ENCODE results near the gene GAB2.
"Not testable (repeated sequence)": the region's sequence is repeated elsewhere in the genome, so short reads cannot be mapped to it uniquely, and the experiment has no call there.

The GAB2 gene

DNA sequence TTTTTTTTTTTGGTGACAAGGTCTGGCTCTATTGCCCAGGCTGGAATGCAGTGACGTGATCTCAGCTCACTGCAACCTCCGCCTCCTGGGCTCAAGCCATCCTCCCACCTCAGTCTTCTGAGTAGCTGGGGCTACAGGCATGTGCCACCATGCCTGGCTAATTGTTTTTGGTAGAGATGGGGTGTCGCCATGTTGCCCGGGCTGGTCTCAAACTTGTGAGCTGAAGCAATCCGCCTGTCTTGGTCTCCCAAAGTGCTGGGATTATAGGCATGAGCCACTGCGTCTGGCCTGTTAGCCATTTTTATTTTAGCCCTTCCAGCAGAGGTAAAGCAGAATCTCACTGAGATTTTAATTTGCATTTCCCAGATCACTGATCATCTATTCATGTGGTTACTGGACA lies 184.6 kb downstream of the GAB2 start:
- DNase-seq: not testable (repeated sequence)

DNA sequence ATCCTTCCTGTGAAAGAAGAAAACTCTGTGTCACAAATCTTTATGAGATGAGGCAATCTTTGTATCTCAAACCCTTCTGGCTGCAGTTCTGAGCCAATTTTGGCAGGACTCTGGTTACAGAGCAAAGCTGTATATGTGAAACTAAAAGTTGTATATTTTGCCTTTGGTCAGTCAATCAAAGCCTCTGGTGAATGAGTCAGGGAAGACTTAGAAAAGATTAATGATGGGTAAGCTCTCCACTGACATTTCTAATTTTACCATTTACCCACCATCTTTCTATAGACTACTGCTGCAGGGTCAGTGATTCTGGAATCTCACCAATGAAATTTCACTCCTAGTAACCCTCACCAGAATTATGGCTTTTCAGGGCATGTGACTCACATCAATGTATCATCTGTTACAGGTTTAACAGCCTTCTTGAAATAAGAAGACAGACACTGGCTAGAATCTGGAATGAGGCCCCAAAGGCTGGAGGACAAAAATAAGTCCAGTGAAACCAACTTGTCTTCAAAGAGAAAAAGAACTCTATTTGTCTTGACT lies 185.6 kb downstream of the GAB2 start:
- DNase-seq: no peak

DNA sequence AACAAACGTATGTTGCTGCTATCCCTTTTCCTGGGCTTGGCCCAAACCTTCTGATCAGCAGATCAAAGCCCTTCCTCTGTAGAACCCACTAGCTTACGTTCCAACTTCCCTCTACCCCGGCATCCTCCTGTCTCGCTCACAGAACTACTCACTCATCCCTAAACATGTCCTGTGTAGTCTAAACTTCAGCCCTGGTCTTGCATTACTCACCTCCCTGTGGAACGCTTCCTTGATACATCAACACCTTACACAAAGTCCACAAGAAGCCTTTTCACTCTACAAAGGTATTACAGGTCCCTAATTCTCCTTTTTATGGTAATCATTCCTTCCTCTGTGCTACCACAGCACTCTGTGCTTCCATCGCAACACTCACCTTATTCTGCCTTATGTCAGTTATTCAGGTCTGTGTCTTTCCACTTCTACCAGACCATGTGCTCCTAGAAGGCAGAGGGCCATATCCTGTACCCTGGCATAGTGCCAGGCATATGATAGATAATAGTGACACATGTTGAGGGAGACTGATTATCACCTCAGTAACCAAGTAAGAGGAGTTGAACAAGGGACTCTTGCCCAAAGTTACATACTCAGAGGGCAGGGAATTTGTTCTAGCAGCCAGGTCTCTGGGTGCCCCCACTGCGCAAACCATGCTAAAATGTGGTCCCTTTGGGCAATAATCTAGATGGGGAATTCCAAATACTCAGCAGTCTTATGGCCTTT lies 187.3 kb downstream of the GAB2 start:
- DNase-seq: peak; percentile 13

DNA sequence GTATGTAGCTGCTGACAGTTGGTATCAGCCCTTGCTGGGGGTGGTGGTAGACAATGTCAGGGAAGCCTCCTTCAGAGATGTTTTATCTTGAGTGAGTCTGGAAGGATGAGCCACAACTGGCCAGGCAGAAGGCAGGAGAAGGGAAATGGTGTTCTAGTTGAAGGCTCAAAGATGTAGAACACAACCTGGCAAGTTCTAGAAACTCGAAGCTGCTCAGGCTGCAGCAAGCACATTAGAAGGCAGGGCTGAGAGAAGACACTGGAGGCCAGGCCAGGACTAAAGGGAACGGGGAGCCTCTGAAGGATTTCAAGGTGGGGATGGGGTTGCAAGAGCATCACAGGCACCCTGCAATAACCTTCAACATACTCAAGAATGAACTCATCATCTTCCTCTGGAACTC lies 188.5 kb downstream of the GAB2 start:
- DNase-seq: no peak

DNA sequence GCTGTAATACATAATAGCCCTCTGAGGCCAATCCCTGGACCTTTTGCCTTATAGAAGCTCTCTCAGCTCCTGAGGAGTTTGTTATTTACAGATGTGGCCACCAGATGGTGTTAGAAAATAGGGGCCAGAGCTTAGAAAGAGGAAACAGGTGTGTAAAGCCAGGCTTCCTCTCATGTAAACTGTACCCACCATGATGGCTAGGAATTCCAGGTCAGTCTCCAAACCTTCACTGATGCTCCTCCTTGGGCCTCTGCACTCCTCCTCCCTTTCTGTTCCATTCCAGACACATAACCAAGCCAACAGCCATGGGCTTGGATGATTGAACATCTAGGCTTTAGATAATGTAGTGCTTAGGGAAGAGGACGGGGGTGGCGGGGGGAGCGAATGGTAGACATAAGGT lies 189.2 kb downstream of the GAB2 start:
- DNase-seq: peak; percentile 64

DNA sequence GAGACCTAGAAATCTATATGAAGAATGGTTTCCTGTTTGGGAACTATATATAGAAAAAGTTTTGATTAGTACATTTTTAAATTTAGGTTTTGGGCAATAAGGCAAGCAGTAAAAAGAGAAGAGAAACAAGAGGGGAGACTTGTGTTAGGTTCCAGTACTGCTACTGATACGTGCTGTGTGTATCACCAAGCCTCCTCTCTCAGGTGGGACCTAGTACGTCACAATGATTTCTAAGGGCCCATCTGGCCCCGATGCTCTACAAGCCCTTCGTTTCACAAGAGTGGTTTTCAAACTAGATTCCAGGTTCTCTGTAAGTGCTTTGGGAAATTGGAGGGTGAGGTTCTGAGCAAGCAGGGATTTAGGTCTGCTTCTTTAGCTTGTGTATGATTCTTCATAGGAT lies 189.7 kb downstream of the GAB2 start:
- no peak for DNase-seq

DNA sequence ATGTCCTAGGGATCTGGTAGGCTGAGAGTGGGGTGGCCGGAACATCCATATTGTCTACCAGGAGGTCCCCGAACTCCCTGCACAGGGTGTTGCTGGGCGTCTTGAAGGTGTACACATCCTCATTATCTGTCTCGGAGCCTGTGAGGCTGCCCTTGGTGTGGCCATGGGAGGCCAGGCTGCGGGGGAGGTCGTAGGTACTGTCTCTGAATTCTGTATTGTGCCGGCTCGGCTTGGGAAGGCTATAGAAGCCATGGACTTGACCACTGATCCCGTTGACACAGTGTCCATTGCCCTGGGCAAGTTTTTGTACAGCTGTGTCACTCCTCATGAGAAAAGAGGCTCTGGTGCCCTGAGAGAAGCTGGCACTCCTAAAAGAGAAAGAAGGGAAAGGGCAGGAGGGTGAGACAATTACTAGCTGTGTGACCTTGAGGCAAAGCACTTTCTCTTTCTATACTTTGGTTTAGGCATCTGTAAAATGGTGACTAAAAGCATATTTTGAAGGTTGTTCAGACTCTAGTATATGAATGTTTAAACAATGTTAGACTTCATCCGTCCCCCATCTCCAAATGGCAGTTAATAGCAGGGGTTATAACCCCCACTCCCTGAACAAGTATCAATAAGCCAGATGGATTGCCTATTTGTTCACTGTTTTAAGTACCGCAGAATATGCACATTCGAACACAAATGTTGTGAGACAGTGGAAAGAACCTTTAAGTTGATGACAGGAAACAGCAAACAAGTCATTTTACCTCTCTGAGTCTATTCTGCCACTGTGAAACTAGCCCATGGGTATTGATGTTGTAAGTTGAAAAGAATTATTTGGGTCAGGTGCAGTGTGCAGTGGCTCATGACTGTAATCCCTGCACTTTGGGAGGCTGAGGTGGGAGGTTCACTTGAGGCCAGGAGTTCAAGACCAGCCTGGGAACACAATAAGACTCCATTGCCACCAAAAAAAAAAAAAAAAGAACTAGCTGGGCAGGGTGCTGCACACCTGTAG lies 190.6 kb downstream of the GAB2 start:
- no peak for DNase-seq

DNA sequence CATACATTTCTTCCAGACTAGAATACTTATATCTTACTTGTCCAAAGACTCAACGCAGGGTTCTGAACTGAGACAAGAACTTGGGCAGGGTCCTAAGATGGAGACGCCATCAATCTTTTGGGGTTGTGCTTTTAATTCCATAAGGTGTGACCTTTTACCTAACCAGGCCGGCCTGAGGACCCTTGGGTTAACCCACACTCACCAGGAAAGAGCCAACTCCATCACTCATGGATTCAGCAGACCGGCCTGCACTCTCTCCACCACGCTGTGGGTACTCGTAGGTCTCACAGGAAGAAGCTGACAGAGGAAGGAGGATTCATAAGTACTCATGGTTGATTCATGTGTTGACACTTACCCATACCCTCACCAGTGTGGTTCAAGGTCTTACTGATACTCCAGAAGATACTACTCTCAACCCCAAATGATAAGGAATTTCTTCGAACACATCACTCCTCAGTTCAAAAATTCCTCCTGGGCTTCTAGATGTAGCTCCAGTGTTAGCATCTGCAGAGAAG lies 192.7 kb downstream of the GAB2 start:
- DNase-seq: no peak

DNA sequence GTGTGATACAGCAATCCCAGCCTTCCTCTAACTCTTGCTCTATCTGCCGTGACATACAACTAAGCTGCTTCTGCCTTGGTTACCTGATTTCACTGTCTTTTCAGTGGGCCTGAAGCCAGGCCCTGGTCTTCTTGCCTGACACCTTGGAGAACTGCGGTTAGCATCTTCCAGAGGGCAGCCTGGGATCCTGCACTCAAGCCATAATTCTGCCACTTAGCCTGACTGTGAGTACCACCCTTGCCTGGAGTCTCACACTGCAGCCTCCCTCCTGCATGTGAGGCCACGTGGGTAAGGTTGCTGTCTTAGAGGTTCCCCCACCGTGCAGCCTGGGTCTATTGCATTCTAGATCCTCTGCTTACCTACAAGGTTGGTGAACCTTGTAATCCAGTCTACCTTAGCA lies 193.1 kb downstream of the GAB2 start:
- DNase-seq: no peak

DNA sequence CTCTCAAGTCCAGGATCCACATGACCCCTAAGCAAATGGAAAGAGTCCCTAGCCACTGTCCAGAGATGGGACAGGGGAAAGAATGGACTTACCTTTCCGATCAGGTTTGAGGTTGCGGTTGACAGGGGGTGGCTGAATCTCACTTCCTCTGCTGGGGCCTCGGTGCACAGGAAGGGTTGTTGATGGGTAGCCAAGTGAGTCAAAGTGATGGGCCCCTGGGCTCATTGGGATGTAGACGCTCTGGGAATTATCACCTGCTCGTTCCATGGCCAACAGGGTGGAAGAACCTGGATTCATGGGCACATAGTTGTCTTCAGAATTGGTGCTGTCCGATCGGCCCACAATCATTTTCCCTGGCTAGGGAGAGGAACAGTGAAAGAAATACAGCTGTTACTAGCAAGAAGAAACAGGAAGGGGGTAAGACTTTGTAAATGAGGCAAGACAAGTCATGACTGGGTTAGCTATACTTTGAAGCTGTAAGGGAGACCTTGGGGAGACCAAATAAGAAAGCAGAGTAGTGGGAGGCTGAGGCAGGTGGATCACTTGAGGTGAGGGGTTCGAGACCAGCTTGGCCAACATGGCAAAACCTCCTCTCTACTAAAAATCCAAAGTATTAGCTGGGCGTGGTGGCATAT lies 194.2 kb downstream of the GAB2 start:
- no peak for DNase-seq

DNA sequence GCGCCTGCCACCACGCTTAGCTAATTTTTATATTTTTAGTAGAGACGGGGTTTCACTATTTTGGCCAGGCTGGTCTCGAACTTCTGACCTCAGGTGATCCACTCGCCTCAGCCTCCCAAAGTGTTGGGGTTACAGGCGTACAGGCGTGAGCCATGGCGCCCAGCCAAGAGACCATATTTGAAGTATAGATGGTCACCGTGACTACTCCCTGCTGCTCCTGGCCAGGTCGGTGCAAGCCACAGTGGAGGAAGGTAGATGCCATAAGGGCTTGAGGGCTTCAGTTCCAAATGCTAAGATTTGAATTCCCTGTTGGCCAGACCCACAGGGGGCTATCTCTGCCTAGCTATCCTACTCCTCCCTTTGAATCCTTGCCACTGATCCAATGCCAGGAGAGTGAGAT lies 194.9 kb downstream of the GAB2 start:
- not testable (repeated sequence) for DNase-seq

DNA sequence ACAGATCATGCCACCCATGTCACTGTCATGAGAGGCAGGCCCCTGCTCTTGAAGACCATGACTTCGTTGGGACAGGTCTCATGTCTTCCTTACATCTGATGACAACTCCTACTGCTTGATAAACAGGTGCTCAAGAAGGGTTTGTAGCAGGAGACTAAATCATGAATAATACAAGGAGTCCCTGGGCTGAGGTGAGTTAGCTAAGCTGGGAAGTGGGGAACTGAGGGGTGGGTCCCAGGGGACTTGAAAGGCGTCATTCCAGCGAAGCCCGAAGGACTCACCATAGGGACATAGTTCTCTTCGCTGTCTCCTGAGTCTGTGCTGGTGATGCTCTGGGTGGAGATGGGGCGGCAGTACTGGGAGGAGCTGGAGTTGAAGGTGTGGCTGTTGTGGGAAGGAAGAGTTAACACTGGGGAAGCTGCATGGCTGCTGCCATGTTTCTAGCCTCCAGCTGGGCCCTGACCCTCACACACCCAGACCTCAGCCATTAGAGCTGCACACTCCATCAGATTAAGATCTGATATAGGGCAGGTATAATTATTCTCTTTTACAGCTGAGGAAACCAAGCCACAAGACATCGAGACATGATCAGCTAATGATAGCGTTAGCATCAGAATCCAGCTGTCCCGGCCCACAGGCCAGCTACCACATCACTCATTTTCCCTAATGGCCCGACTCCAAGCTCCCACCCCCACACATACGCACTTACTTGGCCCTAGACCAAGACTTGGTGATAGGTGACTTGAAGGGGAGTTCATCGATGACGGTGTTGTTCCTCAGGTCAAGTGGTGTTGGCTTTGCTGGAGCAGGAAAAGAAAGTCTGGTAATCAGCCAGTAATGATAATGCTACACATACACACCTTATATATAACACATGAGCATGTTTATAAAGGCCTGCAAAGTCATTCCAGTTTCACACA lies 196.0 kb downstream of the GAB2 start:
- DNase-seq: no peak

DNA sequence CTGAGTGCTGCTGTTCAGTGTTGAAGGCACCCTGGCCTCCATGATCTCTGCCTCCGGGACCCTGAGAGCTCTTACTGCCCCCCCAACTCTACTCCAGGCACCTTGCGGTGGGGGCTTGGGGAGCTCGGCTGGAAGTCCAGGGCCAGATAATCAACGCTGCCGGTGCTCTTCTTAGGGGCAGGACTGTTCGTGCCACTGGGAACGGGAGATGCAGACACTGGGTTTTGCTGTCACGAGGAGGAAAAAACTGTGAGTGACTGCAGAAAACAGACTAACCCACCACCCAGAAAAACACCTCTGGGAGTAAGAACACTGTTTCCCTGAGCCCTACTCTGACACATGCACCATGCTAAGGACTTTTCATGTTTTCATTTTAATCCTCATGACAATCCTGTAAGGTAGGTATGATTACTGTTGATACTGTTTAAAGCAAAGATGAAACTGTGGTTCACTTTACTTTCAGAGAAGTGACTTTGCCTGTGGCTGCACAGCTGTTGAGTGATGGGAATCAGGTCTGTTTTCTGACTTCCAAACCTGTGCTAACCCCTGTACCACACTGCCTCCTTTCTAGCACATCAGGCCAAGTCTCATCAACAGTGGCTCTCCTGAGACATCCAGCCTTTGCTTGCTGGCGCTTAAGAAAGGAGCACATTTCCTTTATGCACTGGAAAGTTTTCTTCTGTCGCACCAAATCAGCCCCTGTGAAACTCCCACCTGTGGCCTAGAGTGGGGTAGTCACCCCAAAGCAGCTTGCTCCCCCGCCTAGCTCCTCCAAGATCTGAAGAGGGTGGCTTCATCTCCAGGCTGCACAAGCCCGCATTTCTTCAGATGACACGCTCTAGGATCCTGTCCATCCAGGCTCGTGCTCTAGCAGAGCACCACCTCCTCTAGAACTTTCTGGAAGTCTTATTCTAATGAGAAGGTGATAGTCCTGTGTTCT lies 197.1 kb downstream of the GAB2 start:
- no peak for DNase-seq

DNA sequence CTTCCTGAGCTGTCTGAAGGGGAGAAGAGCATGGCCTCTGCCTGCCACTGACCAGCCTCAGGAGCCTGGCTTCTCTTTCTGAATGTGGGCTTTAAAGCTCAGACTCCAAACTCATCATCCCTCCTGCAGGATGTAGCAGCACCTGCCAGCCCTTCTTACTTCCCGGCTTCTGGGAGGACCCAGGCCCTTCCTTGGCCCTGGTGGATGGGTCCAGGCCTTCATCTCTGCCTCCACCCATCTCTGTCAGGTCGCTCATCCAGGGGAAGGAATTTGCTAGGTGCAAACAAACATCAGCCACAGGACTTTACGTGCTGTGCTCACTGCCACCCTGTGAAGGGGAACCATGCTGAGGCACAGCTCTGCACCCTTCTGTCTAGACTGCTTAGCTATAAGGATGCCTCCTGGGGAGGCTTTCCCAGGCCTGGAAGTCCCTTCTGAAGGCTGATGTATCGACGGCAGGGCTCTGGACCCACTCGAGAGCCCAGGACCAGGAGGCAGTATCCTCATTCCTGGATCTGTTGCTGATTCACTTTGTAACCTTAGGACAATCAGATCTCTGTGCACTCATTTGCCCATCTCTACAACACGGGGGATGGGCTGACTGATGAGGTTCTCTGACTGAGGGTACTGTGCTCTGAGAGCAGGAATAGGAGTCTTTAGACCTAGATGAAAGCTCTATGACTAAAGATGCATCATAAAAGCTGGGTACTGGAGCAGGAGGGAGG lies 198.0 kb downstream of the GAB2 start:
- no peak for DNase-seq

DNA sequence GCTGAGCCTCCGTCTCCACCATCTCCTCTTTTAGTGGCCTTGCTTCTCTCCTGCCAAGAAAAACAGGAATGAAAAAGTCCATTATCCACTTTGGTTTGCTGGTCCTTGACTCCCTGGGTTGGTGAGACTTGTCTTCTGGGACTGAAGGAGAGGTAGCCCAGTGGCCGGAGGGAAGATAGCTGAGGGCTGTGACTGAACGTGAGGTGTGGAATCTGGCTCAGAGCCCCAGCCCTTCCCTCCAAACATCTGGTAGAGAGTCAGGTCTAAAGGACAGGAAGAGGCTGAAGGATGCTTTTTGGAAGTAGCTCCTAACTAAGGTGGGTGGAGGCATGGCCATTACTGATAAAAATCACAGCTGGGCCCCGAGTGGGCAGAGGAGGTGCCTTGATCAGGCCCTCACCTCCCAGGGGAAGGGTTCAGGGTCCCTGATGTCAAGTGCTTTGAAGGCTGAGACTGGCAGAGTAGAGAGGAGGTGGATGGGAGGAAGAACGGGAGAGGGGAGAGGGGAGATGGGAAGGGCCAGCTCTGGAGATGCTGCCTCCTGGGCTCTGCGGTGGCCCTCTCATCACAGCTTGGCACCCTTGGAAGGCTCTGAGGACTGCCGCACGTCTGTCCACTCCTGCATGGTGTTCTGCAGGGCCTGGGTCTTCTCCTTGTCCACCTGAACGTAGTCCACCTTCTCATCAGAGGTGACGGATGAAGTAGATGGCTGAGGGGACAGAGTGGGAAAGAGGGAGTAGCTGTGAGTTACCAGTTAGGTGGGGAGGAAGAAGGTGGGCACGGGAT lies 198.7 kb downstream of the GAB2 start:
- no peak for DNase-seq

DNA sequence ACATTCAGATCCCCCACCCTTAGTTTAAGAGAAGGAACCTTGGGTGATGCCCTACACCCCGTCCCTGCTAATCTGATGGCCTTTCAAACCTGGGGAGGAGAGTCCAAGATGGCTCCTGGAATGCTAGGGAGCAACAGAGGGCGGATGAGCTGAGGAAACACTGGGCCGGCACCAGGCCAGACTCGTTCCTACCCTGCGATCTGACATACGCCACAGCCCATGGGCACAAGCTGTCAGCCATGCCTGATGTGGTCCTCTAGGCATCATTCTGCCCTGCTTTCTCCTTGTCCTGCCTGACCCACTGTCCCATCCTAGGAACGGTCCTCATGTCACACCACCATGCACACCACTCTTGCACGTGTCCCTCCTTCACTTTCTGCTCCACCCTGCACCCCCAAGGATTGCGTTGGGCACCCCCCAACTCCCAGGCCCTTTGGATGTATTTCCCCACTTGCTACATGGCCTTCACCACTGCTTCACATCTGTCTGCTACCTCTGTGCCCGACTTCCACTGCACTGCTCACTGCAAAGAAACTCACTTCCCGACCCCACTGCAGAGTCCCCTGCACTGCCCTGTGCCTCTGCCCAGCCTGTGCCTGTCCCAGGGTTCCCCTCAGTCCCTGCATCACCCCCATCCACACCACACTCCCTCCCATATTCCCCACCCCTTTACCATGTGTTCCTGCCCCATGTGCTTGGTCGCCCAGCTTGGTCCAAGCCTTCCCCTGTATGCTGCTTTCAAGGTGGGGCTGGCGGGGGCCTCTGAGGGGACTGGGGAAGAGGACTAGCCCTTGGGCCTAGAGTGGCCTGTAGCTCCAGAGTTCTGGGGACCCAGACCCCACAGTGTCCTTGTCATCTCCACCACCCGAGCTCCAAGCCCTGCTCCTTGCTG lies 199.7 kb downstream of the GAB2 start:
- DNase-seq: no peak

DNA sequence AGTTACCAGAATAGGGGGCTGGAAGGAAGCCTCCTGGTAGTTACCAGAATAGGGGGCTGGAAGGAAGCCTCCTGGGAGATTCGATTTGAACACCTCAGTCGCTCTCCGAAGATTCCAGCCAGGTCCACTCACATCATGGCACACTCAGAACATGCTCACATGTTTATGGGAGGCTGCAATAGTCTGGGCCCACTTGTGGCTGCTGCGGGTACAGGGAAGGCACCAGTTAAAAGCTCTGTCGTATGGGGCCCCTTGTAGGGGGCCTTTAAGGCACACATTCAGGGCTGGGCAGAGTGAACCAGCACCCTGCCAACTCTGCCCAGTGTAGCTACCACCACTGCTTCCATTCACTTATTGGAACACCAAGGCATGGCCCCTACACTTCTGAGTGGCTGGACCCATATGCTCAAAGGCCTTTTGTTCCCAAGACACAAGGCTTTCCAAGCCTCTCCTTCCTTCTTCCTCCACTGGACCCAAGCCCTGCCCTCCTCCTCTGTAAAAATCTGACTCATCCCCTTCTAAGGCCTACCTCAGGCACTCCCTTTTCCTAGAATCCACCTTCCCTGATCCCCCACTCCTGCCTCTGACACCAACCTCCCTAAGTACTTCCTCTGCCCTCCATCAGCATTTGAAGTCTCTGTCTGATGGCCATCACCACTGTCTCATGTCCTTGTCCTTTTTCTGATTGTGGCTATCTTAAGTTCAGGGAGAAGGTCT lies 200.9 kb downstream of the GAB2 start:
- DNase-seq: no peak

DNA sequence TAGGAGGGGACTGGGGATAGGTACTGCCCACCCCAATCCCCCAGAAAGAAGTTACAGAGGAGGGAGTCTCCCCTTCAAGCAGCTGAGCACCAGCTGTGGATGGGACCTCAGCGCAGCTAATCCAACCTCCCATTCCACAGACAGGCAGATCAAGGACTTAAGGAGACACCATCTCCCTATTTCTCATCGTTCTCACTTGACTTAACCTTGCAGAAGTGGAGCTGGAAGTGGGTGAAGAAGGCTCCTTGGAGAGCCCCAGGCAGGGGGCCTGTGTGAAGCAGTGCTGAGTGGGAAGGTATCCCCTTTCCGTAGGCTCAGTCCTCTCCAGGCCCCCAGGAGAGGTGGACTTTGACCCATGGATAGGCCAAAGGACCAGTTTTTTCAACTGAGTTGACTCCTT lies 201.6 kb downstream of the GAB2 start:
- no peak for DNase-seq
